ENCODE measurements around the gene GSTP1.
A peak's percentile ranks its signal among the peaks of the same experiment; 100 is the strongest.
"Not testable (repeated sequence)": the region's sequence is repeated elsewhere in the genome, so short reads cannot be mapped to it uniquely, and the experiment has no call there.

Gene GSTP1

GRCh38 chr11:67599149-67599548 lies 15.5 kb downstream of the GSTP1 start:
- DNase-seq = no peak

- no peak for DNase-seq
These were observed 16.9 kb downstream of the GSTP1 start for GRCh38 chr11:67600324-67601029.

- no peak for DNase-seq
These were observed 17.5 kb downstream of the GSTP1 start for GRCh38 chr11:67601098-67601497.

GRCh38 chr11:67604119-67604518 lies 20.5 kb downstream of the GSTP1 start:
- not testable (repeated sequence) for DNase-seq

- no peak for DNase-seq
These were observed 21.2 kb downstream of the GSTP1 start for GRCh38 chr11:67604815-67605214.

GRCh38 chr11:67605231-67606011 lies 21.8 kb downstream of the GSTP1 start:
- DNase-seq = no peak

GRCh38 chr11:67606093-67606491 lies 22.5 kb downstream of the GSTP1 start:
- DNase-seq = no peak

GRCh38 chr11:67606492-67607295 lies 23.1 kb downstream of the GSTP1 start, which contains the start of gene NDUFV1:
Gene NDUFV1 (plus strand): TSS chr11:67606936. CDS start chr11:67607005, 69 bp downstream.
- DNase-seq = peak; percentile 92

- no peak for DNase-seq
These were observed 23.9 kb downstream of the GSTP1 start for GRCh38 chr11:67607507-67607906.

GRCh38 chr11:67608486-67608885 lies 24.9 kb downstream of the GSTP1 start:
- DNase-seq = no peak

- no peak for DNase-seq
These were observed 25.7 kb downstream of the GSTP1 start for GRCh38 chr11:67609316-67609715.

- no peak for DNase-seq
These were observed 26.8 kb downstream of the GSTP1 start for GRCh38 chr11:67610302-67610868.

- no peak for DNase-seq
These were observed 27.6 kb downstream of the GSTP1 start for GRCh38 chr11:67611165-67611564.

- no peak for DNase-seq
These were observed 28.3 kb downstream of the GSTP1 start for GRCh38 chr11:67611704-67612587.

GRCh38 chr11:67612751-67613150 lies 29.1 kb downstream of the GSTP1 start:
- DNase-seq = no peak

- DNase-seq = no peak
These were observed 29.8 kb downstream of the GSTP1 start for GRCh38 chr11:67613313-67613959.

GRCh38 chr11:67613960-67614715 lies 30.5 kb downstream of the GSTP1 start:
- DNase-seq = peak; percentile 22

GRCh38 chr11:67614730-67615714 lies 31.4 kb downstream of the GSTP1 start:
- no peak for DNase-seq

- no peak for DNase-seq
These were observed 32.3 kb downstream of the GSTP1 start for GRCh38 chr11:67615728-67616430.

All from fibroblast of upper back skin (primary cell).